Measurements from ENCODE around the gene FOXO6. TPM values are rescaled to one million over a fixed set of nuclear protein-coding genes. Genes with fewer than 3 reads are reported as not detected.

FOXO6 gene
- total RNA-seq, 1 donor from 2014 or later, result 2.8 TPM

DNA sequence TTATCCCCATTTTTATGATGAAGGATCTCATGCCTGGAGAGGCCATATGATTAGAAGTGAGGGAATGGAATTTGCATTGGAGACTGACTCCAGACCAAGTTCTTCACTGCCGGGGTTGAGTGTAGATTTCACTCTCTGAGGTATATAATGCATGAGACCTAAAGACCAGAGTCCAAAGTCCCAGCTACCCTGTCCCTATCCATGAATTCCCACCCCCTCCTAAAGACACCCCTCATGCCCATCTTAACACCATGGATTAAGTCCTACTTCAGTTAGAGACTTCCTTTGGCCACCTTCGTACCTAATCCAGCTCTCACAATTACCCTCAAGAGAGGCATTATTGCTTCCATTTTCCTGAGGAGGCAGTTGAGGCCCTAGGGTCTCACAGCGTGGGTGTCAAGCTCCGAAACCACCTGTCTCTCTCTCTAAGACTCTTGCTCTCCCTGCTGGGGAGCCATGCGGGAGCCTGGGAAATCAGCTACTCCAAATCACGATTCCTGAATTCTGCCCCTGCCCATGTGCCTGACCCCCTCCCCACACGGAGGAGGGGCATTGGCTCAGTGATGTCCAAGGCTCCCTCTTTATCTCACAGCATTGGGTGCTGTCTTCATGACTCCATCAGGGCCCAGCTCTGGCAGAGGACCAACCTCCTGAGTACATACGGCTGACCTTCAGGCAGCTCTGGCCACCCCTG is 11.7 kb upstream of the FOXO6 start:
- Mint-ChIP-seq H3K9me3 (ENCODE audit: low read depth) (no peaks in the 10 kb centered on the region), H3K36me3 (ENCODE audit: insufficient read depth) (no peaks in the 10 kb centered on the region), H3K27ac (no peak overlapping the region), H3K4me1 (ENCODE audit: low read depth) (peaks cover 7% of the 10 kb centered on the region), H3K27me3 (peaks cover 11% of the 10 kb centered on the region), H3K4me3 (ENCODE audit: low read depth) (no peak overlapping the region)
- no peak for DNase-seq (ENCODE audit: low spot score, unreplicated experiment)
- TF ChIP-seq, protein P1, sequence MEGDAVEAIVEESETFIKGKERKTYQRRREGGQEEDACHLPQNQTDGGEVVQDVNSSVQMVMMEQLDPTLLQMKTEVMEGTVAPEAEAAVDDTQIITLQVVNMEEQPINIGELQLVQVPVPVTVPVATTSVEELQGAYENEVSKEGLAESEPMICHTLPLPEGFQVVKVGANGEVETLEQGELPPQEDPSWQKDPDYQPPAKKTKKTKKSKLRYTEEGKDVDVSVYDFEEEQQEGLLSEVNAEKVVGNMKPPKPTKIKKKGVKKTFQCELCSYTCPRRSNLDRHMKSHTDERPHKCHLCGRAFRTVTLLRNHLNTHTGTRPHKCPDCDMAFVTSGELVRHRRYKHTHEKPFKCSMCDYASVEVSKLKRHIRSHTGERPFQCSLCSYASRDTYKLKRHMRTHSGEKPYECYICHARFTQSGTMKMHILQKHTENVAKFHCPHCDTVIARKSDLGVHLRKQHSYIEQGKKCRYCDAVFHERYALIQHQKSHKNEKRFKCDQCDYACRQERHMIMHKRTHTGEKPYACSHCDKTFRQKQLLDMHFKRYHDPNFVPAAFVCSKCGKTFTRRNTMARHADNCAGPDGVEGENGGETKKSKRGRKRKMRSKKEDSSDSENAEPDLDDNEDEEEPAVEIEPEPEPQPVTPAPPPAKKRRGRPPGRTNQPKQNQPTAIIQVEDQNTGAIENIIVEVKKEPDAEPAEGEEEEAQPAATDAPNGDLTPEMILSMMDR (IDR thresholded peaks at IDR 0.05; ENCODE audit: unreplicated experiment), result no peak

DNA sequence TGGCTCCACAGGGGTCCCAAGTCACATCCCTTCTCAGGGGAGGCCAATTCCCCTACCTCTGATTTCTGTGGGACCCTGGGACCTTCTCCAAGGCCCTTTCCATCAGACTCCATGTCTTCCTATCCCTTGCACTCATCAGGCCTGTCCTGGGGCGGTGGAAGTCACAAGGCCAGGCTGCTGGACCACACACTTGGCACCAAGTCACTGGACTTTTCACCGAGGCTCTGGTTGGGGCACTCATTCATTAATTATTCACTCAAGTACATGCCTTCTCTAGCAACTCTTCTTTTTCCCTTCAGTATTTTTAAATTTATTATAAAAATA is 11.2 kb upstream of the FOXO6 start:
- peaks cover 8% of the 10 kb centered on the region for H3K27me3 Mint-ChIP-seq
- no peaks in the 10 kb centered on the region for H3K9me3 Mint-ChIP-seq (ENCODE audit: low read depth)
- no peak for DNase-seq (ENCODE audit: low spot score, unreplicated experiment)
- no peaks in the 10 kb centered on the region for H3K36me3 Mint-ChIP-seq (ENCODE audit: insufficient read depth)
- peaks cover 7% of the 10 kb centered on the region for H3K4me1 Mint-ChIP-seq (ENCODE audit: low read depth)
- no peak overlapping the region for H3K4me3 Mint-ChIP-seq (ENCODE audit: low read depth)
- TF ChIP-seq, protein P1 (IDR thresholded peaks at IDR 0.05; ENCODE audit: unreplicated experiment), result no peak
- no peak overlapping the region for H3K27ac Mint-ChIP-seq

DNA sequence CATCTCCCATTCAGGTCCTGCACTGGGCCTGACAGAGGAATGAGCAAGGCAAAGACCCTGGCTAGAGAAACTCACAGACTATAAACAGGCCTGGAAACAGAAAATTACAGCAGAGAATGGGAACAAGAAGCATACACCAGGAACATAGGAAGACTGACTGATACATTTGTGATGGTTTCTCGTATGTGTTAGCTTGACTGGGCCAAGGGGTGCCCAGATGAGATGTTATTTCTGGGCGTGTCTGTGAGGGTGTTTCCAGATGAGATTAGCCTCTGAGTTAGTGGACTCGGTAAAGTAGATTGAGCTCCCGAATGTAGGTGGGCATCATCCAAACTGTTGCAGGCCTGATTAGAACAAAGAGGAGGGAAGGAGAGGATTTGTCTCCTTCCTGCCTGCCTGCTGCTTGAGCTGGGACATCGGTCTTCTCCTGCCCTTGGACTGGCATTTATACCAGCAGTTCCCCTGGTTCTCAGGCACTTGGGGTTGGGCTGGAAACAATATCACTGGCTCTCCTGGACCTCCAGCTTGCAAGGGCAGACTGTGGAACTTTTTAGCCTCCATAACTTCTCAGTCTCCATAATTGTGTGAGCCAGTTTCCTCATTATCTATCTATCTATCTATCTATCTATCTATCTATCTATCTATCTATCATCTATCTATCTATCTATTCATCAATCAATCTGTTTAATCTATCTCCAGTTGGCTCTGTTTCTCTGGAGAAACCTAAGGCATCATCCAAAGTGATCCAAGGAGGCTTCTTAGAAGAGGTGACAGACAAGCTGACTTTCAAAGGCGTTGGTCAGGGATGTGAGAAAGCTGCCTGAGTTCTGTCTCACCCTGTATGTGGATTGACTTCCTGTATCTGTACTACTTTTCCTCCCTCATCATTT is 9.7 kb upstream of the FOXO6 start:
- TF ChIP-seq, protein P1 (IDR thresholded peaks at IDR 0.05; ENCODE audit: unreplicated experiment), result no peak
- Mint-ChIP-seq H3K36me3 (ENCODE audit: insufficient read depth) (no peaks in the 10 kb centered on the region), H3K4me3 (ENCODE audit: low read depth) (no peak overlapping the region), H3K27me3 (peaks cover 7% of the 10 kb centered on the region), H3K4me1 (ENCODE audit: low read depth) (peaks cover 7% of the 10 kb centered on the region), H3K27ac (peak overlapping the region; percentile 76), H3K9me3 (ENCODE audit: low read depth) (no peaks in the 10 kb centered on the region)
- no peak for DNase-seq (ENCODE audit: low spot score, unreplicated experiment)

DNA sequence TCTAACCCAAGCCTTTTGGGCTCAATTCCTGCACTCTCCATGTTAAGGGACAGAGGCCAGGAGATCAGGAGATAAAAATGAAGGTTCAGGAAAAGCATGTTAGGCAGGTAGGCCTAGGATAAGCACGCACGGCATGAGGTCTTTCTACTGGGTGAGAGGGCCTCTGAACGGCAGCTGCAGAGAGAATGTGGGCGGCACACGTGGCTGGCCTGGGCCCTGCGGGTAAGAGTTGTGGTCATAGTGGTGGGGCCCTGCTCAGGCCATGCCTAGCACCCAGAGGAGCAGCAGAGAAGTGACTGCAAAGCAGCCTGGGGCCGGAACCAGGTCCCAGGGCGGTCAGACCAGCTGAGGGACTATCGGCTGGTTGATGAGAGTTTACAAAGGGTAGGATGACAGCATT is 7.5 kb upstream of the FOXO6 start:
- Mint-ChIP-seq H3K36me3 (ENCODE audit: insufficient read depth) (no peaks in the 10 kb centered on the region), H3K9me3 (ENCODE audit: low read depth) (no peaks in the 10 kb centered on the region), H3K4me3 (ENCODE audit: low read depth) (no peak overlapping the region), H3K27me3 (peaks cover 9% of the 10 kb centered on the region), H3K27ac (no peak overlapping the region), H3K4me1 (ENCODE audit: low read depth) (peaks cover 11% of the 10 kb centered on the region)
- no peak for DNase-seq (ENCODE audit: low spot score, unreplicated experiment)
- TF ChIP-seq, protein P1 (IDR thresholded peaks at IDR 0.05; ENCODE audit: unreplicated experiment), result no peak

DNA sequence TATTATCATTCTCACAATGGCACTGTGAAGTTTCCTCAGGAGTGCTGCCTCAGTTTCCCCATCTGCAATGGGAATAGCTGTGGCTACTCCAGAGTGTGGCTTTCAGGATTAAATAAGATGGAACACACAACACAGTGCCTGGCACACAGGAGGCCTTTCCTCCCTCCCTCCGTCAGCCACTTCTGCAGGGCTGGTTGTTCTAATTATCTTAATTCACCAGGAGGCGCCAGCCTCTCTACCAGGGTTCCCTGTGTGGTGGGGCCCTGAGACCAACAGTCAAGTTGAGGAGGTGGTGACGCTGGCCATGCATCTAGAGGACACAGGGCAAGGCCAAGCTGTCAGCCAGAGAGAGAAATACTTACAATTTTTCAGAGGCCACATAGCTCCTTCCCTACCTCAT is 6.3 kb upstream of the FOXO6 start:
- peaks cover 15% of the 10 kb centered on the region for H3K27me3 Mint-ChIP-seq
- no peaks in the 10 kb centered on the region for H3K36me3 Mint-ChIP-seq (ENCODE audit: insufficient read depth)
- H3K4me3 Mint-ChIP-seq (ENCODE audit: low read depth), result no peak overlapping the region
- TF ChIP-seq, protein P1 (IDR thresholded peaks at IDR 0.05; ENCODE audit: unreplicated experiment), result no peak
- no peak overlapping the region for H3K27ac Mint-ChIP-seq
- DNase-seq (ENCODE audit: low spot score, unreplicated experiment), result no peak
- peaks cover 14% of the 10 kb centered on the region for H3K4me1 Mint-ChIP-seq (ENCODE audit: low read depth)
- H3K9me3 Mint-ChIP-seq (ENCODE audit: low read depth), result no peaks in the 10 kb centered on the region

Data from progenitor cell of endocrine pancreas (in vitro differentiated cells).